Right hindlimb (tissue), 1 donor: ENCODE measurements around the gene ARPC1A.
A peak's percentile ranks its signal among the peaks of the same experiment; 100 is the strongest.
"Not testable (repeated sequence)": the region's sequence is repeated elsewhere in the genome, so short reads cannot be mapped to it uniquely, and the experiment has no call there.

ENCODE experiments used
- DNase-seq: peaks from one replicate; pipeline ENCODE4 v3.0.0-alpha.2; 2018

ARPC1A gene

GRCh38 chr7:99371376-99371920 lies 45.8 kb downstream of the ARPC1A start:
- no peak for DNase-seq

GRCh38 chr7:99372275-99373090 lies 46.8 kb downstream of the ARPC1A start:
- no peak for DNase-seq

GRCh38 chr7:99373091-99374066 lies 47.7 kb downstream of the ARPC1A start:
- DNase-seq: no peak

GRCh38 chr7:99374111-99375064 lies 48.7 kb downstream of the ARPC1A start, which contains the start of gene ARPC1B:
ARPC1B (plus strand) TSS chr7:99374730; CDS start chr7:99385715, 10,985 bp downstream.
- peak; percentile 84 for DNase-seq

- peak; percentile 85 for DNase-seq
Measured at GRCh38 chr7:99375070-99375807, 49.5 kb downstream of the ARPC1A start.

- peak; percentile 83 for DNase-seq
Measured at GRCh38 chr7:99379043-99379577, 53.4 kb downstream of the ARPC1A start.

GRCh38 chr7:99379693-99380031 lies 54.0 kb downstream of the ARPC1A start:
- not testable (repeated sequence) for DNase-seq

GRCh38 chr7:99380032-99380822 lies 54.5 kb downstream of the ARPC1A start:
- no peak for DNase-seq

GRCh38 chr7:99380823-99381663 lies 55.3 kb downstream of the ARPC1A start:
- no peak for DNase-seq

GRCh38 chr7:99381664-99382075 lies 56.0 kb downstream of the ARPC1A start:
- no peak for DNase-seq

GRCh38 chr7:99383203-99383602 lies 57.5 kb downstream of the ARPC1A start:
- DNase-seq: no peak

- DNase-seq: no peak
Measured at GRCh38 chr7:99383791-99384370, 58.2 kb downstream of the ARPC1A start.

GRCh38 chr7:99384523-99384922 lies 58.8 kb downstream of the ARPC1A start:
- no peak for DNase-seq

GRCh38 chr7:99385564-99385963 lies 59.9 kb downstream of the ARPC1A start:
- no peak for DNase-seq

- DNase-seq: no peak
Measured at GRCh38 chr7:99386584-99387238, 61.0 kb downstream of the ARPC1A start.

- DNase-seq: not testable (repeated sequence)
Measured at GRCh38 chr7:99387239-99387635, 61.5 kb downstream of the ARPC1A start.

- DNase-seq: no peak
Measured at GRCh38 chr7:99387912-99388311, 62.2 kb downstream of the ARPC1A start.

- DNase-seq: no peak
Measured at GRCh38 chr7:99389772-99390171, 64.1 kb downstream of the ARPC1A start.
